Measurements from ENCODE around the gene ITGA2B. TPM values are rescaled to one million over a fixed set of nuclear protein-coding genes. Genes with fewer than 3 reads are reported as not detected.

ITGA2B gene
- total and polyA plus RNA-seq, 10 of the 15 experiments (the other 5 are each of a cell fraction or from before 2014, with no cell fraction given): 0.04 to 0.51 (median 0.21) TPM; not detected in 1

DNA sequence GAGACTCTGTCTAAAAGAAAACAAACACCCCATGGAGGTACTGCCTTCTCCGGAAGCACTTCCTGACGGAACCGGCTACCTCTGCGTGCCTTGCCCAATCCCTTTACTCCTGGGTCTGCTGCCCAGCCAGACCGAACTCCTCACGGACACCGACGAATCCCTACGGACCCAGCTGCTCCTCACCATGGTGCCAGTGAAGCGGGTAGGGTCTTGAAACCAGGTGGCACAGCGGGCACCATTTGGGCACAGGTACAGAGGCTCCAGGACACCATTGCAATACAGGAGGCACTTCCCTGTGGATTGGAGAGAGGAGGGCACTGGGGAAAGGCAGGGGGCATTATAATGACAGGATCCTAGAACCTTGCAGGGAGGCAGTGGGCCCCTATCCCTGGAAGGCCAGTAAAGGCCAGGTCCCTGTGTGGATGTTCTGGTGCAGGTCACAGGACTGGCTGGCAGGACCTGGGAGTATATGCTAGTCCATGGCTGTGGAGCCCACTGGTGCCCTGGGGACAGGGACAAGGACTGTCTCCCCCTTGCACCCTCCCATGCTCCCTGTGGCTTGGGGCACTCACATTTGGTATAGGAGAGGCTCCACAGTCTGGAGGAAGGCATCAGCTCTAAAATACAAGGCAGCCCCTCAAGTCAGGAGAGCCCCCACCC is 67.1 kb downstream of the ITGA2B start:
- ATAC-seq (no peak), FAIRE-seq (no peak), DNase-seq (ENCODE audit: low read depth, low spot score) (no peak)
- no peaks in the 10 kb centered on the region for H3K9me3 ChIP-seq (replicated peaks; ENCODE audit: control insufficient read depth, insufficient read depth, low read length)
- no TSS peak for BruUV-seq (replicated peaks)
- intact Hi-C loops (cut with micrococcal nuclease; ENCODE audit: unreplicated experiment): no loop called here
- RAD21 ChIA-PET (ENCODE audit: unreplicated experiment): interaction anchor here (2.0 kb wide), 1 partner anchor 113 kb away, joined by 4 read pairs; no protein-coding TSS in a partner anchor
- CTCF ChIA-PET: no interaction called here
- in situ Hi-C loops (cut with MboI): no loop called here
- no peak overlapping the region for H2AFZ ChIP-seq (ENCODE audit: control insufficient read depth, low read depth, low read length)
- no peak overlapping the region for H3K4me3 ChIP-seq
- POLR2A ChIA-PET: interaction anchor here (0.6 kb wide), 1 partner anchor 101 kb away, joined by 3 read pairs; no protein-coding TSS in a partner anchor
- TF ChIP-seq FOS (IDR thresholded peaks at IDR 0.05; ENCODE audit: borderline replicate concordance, extremely low read depth, insufficient read length) (no peak), SUZ12 (IDR thresholded peaks at IDR 0.05; ENCODE audit: unreplicated experiment) (no peak), CBFB (IDR thresholded peaks at IDR 0.05; ENCODE audit: low read depth) (no peak), CHD4 (IDR thresholded peaks at IDR 0.05) (no peak), CBX3 (IDR thresholded peaks at IDR 0.05; ENCODE audit: borderline replicate concordance, low read depth) (no peak), NRF1 (conservative IDR thresholded peaks at IDR 0.05; ENCODE audit: low read depth, low read length) (no peak), NFYB (IDR thresholded peaks at IDR 0.05; ENCODE audit: insufficient read depth, low read depth, low read length) (no peak), MEF2B (IDR thresholded peaks at IDR 0.05; ENCODE audit: partially characterized antibody, poor library complexity, severe bottlenecking) (no peak), NFIC (IDR thresholded peaks at IDR 0.05; ENCODE audit: low read depth, low read length) (no peak)
- TF ChIP-seq, protein P1, sequence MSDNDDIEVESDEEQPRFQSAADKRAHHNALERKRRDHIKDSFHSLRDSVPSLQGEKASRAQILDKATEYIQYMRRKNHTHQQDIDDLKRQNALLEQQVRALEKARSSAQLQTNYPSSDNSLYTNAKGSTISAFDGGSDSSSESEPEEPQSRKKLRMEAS (IDR thresholded peaks at IDR 0.05; ENCODE audit: low read depth, low read length): no peak
- TF ChIP-seq, protein P2, sequence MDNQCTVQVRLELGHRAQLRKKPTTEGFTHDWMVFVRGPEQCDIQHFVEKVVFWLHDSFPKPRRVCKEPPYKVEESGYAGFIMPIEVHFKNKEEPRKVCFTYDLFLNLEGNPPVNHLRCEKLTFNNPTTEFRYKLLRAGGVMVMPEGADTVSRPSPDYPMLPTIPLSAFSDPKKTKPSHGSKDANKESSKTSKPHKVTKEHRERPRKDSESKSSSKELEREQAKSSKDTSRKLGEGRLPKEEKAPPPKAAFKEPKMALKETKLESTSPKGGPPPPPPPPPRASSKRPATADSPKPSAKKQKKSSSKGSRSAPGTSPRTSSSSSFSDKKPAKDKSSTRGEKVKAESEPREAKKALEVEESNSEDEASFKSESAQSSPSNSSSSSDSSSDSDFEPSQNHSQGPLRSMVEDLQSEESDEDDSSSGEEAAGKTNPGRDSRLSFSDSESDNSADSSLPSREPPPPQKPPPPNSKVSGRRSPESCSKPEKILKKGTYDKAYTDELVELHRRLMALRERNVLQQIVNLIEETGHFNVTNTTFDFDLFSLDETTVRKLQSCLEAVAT (IDR thresholded peaks at IDR 0.05): no peak
- H3K36me3 ChIP-seq (ENCODE audit: control insufficient read depth in 2 of 2, insufficient read depth in 2 of 2, low read length in 1 of 2): peaks cover 8 to 19% of the 10 kb centered on the region in 2 experiments; a peak in 3 of 4 replicates
- no peak overlapping the region for H3K9ac ChIP-seq (ENCODE audit: control insufficient read depth, insufficient read depth, low read length)
- SMC1A ChIA-PET (ENCODE audit: uncharacterized antibody, unreplicated experiment): interaction anchor here (1.8 kb wide), 1 partner anchor 112 kb away, joined by 4 read pairs; no protein-coding TSS in a partner anchor
- no peaks in the 10 kb centered on the region for H4K20me1 ChIP-seq (ENCODE audit: control insufficient read depth, insufficient read depth)
- 93% methylated on average over 11 of the region's 11 CpGs for WGBS (ENCODE audit: insufficient coverage, insufficient replicate concordance, low lambda C conversion rate, missing lambda C conversion rate)
- H3K27ac ChIP-seq (ENCODE audit: control insufficient read depth, insufficient read depth): no peak overlapping the region
- H3K27me3 ChIP-seq (replicated peaks in 1 of 2; ENCODE audit: control insufficient read depth in 2 of 2, insufficient read depth in 2 of 2, low read length in 1 of 2): 0 out of 4 replicates have a peak, but pooled peaks cover 0 to under 1% of the 10 kb centered on the region in 2 experiments
- H3K79me2 ChIP-seq (ENCODE audit: control insufficient read depth, insufficient read depth, low read length): peaks cover 26% of the 10 kb centered on the region
- 0 out of 2 replicates have a peak, but pooled peaks cover 3% of the 10 kb centered on the region for H3K4me1 ChIP-seq (ENCODE audit: control insufficient read depth, insufficient read depth, low read length)
- H3K4me2 ChIP-seq (ENCODE audit: control insufficient read depth, insufficient read depth): no peak overlapping the region

Small RNAs within 50 kb of the gene (small RNA-seq; reads per million reads assigned to genes)
- gene RN7SL258P: not detected

Other genes with a start within 250 kb of the ITGA2B start
Only the 7 nearest of the 12 such genes appear.
- gene SLC4A1, start 121.5 kb downstream of the ITGA2B start, total RNA-seq (2014; rRNA removed): not detected in 2 replicates
- not detected in 2 replicates for gene SLC4A1, start 121.5 kb downstream of the ITGA2B start, total RNA-seq (2014; rRNA removed; fragmentation: Illumina TruSeq; extraction: Trizol)
- gene SLC4A1, start 121.5 kb downstream of the ITGA2B start, total RNA-seq (2021): not detected in 2 replicates
- gene SLC4A1, start 121.5 kb downstream of the ITGA2B start, polyA plus RNA-seq (2011; rRNA removed): not detected in 2 replicates
- gene SLC4A1, start 121.5 kb downstream of the ITGA2B start, polyA plus RNA-seq (2014; fragmentation: Illumina TruSeq; extraction: Trizol): not detected in 2 replicates
- gene SLC4A1, start 121.5 kb downstream of the ITGA2B start, polyA plus RNA-seq (2014; fragmentation: Nextera tagmentation; extraction: Ambion mirVana): not detected
- 0.03 and 0.04 TPM in 2 replicates for gene SLC4A1, start 121.5 kb downstream of the ITGA2B start, polyA plus RNA-seq (2014; rRNA removed)
- gene SLC4A1, start 121.5 kb downstream of the ITGA2B start, polyA plus RNA-seq (2016; fragmentation: Nextera tagmentation; extraction: Ambion mirVana): not detected
- not detected in 2 replicates for gene RUNDC3A, start 81.0 kb downstream of the ITGA2B start, total RNA-seq (2014; rRNA removed)
- not detected in 2 replicates for gene RUNDC3A, start 81.0 kb downstream of the ITGA2B start, total RNA-seq (2014; rRNA removed; fragmentation: Illumina TruSeq; extraction: Trizol)
- gene RUNDC3A, start 81.0 kb downstream of the ITGA2B start, total RNA-seq (2021): not detected in 2 replicates
- 0.07 TPM in 1 of 2 replicates, not detected in the other for gene RUNDC3A, start 81.0 kb downstream of the ITGA2B start, polyA plus RNA-seq (2011; rRNA removed)
- gene RUNDC3A, start 81.0 kb downstream of the ITGA2B start, polyA plus RNA-seq (2014; fragmentation: Illumina TruSeq; extraction: Trizol): not detected in 2 replicates
- gene RUNDC3A, start 81.0 kb downstream of the ITGA2B start, polyA plus RNA-seq (2014; fragmentation: Nextera tagmentation; extraction: Ambion mirVana): not detected
- gene RUNDC3A, start 81.0 kb downstream of the ITGA2B start, polyA plus RNA-seq (2014; rRNA removed): 0.36 TPM in 1 of 2 replicates, not detected in the other
- gene RUNDC3A, start 81.0 kb downstream of the ITGA2B start, polyA plus RNA-seq (2016; fragmentation: Nextera tagmentation; extraction: Ambion mirVana): under 1 TPM in 1 of 2 experiments, not detected in 1; 0.17 TPM
- gene SLC25A39, start 64.8 kb downstream of the ITGA2B start, total RNA-seq (2014; rRNA removed): 175 and 192 TPM in 2 replicates
- gene SLC25A39, start 64.8 kb downstream of the ITGA2B start, total RNA-seq (2014; rRNA removed; fragmentation: Illumina TruSeq; extraction: Trizol): 85.8 and 95.1 TPM in 2 replicates
- gene SLC25A39, start 64.8 kb downstream of the ITGA2B start, total RNA-seq (2021): 190 and 198 TPM in 2 replicates
- 27.2 and 62.1 TPM in 2 replicates for gene SLC25A39, start 64.8 kb downstream of the ITGA2B start, polyA plus RNA-seq (2011; rRNA removed)
- 21.0 and 108 TPM in 2 replicates for gene SLC25A39, start 64.8 kb downstream of the ITGA2B start, polyA plus RNA-seq (2014; fragmentation: Illumina TruSeq; extraction: Trizol)
- gene SLC25A39, start 64.8 kb downstream of the ITGA2B start, polyA plus RNA-seq (2014; fragmentation: Nextera tagmentation; extraction: Ambion mirVana): 1 to 10 TPM; 3.5 to 7.5 TPM
- 227 and 273 TPM in 2 replicates for gene SLC25A39, start 64.8 kb downstream of the ITGA2B start, polyA plus RNA-seq (2014; rRNA removed)
- gene SLC25A39, start 64.8 kb downstream of the ITGA2B start, polyA plus RNA-seq (2016; fragmentation: Nextera tagmentation; extraction: Ambion mirVana): 100 to 1,000 TPM; 242 to 270 TPM
- gene GRN, start 44.3 kb downstream of the ITGA2B start, total RNA-seq (2014; rRNA removed): 275 and 367 TPM in 2 replicates
- 64.5 and 85.4 TPM in 2 replicates for gene GRN, start 44.3 kb downstream of the ITGA2B start, total RNA-seq (2014; rRNA removed; fragmentation: Illumina TruSeq; extraction: Trizol)
- 361 and 389 TPM in 2 replicates for gene GRN, start 44.3 kb downstream of the ITGA2B start, total RNA-seq (2021)
- gene GRN, start 44.3 kb downstream of the ITGA2B start, polyA plus RNA-seq (2011; rRNA removed): 10.5 and 58.2 TPM in 2 replicates
- 30.9 and 120 TPM in 2 replicates for gene GRN, start 44.3 kb downstream of the ITGA2B start, polyA plus RNA-seq (2014; fragmentation: Illumina TruSeq; extraction: Trizol)
- 10 to 100 TPM; 22.3 to 33.2 TPM for gene GRN, start 44.3 kb downstream of the ITGA2B start, polyA plus RNA-seq (2014; fragmentation: Nextera tagmentation; extraction: Ambion mirVana)
- gene GRN, start 44.3 kb downstream of the ITGA2B start, polyA plus RNA-seq (2014; rRNA removed): 158 and 192 TPM in 2 replicates
- 100 to 1,000 TPM; 351 to 363 TPM for gene GRN, start 44.3 kb downstream of the ITGA2B start, polyA plus RNA-seq (2016; fragmentation: Nextera tagmentation; extraction: Ambion mirVana)
- gene FAM171A2, start 25.8 kb downstream of the ITGA2B start, total RNA-seq (2014; rRNA removed): 1.1 and 1.3 TPM in 2 replicates
- gene FAM171A2, start 25.8 kb downstream of the ITGA2B start, total RNA-seq (2014; rRNA removed; fragmentation: Illumina TruSeq; extraction: Trizol): 0.09 and 0.36 TPM in 2 replicates
- gene FAM171A2, start 25.8 kb downstream of the ITGA2B start, total RNA-seq (2021): 1.3 and 1.7 TPM in 2 replicates
- 0.04 and 0.18 TPM in 2 replicates for gene FAM171A2, start 25.8 kb downstream of the ITGA2B start, polyA plus RNA-seq (2011; rRNA removed)
- gene FAM171A2, start 25.8 kb downstream of the ITGA2B start, polyA plus RNA-seq (2014; fragmentation: Illumina TruSeq; extraction: Trizol): 0.13 TPM in 1 of 2 replicates, not detected in the other
- gene FAM171A2, start 25.8 kb downstream of the ITGA2B start, polyA plus RNA-seq (2014; fragmentation: Nextera tagmentation; extraction: Ambion mirVana): under 1 TPM in 1 of 2 experiments, not detected in 1; 0.09 TPM
- gene FAM171A2, start 25.8 kb downstream of the ITGA2B start, polyA plus RNA-seq (2014; rRNA removed): 0.82 and 1.1 TPM in 2 replicates
- under 1 TPM in 1 of 2 experiments, not detected in 1; 0.08 TPM for gene FAM171A2, start 25.8 kb downstream of the ITGA2B start, polyA plus RNA-seq (2016; fragmentation: Nextera tagmentation; extraction: Ambion mirVana)
- 16.0 and 16.8 TPM in 2 replicates for gene GPATCH8, start 113.8 kb upstream of the ITGA2B start, total RNA-seq (2014; rRNA removed)
- 17.9 and 21.8 TPM in 2 replicates for gene GPATCH8, start 113.8 kb upstream of the ITGA2B start, total RNA-seq (2014; rRNA removed; fragmentation: Illumina TruSeq; extraction: Trizol)
- gene GPATCH8, start 113.8 kb upstream of the ITGA2B start, total RNA-seq (2021): 36.6 and 38.5 TPM in 2 replicates
- gene GPATCH8, start 113.8 kb upstream of the ITGA2B start, polyA plus RNA-seq (2011; rRNA removed): 13.9 and 20.8 TPM in 2 replicates
- gene GPATCH8, start 113.8 kb upstream of the ITGA2B start, polyA plus RNA-seq (2014; fragmentation: Illumina TruSeq; extraction: Trizol): 31.4 and 33.7 TPM in 2 replicates
- gene GPATCH8, start 113.8 kb upstream of the ITGA2B start, polyA plus RNA-seq (2014; fragmentation: Nextera tagmentation; extraction: Ambion mirVana): 10 to 100 TPM; 11.7 to 18.2 TPM
- gene GPATCH8, start 113.8 kb upstream of the ITGA2B start, polyA plus RNA-seq (2014; rRNA removed): 21.7 and 23.0 TPM in 2 replicates
- 10 to 100 TPM; 43.3 to 45.1 TPM for gene GPATCH8, start 113.8 kb upstream of the ITGA2B start, polyA plus RNA-seq (2016; fragmentation: Nextera tagmentation; extraction: Ambion mirVana)
- 1.0 and 1.5 TPM in 2 replicates for gene FZD2, start 167.8 kb upstream of the ITGA2B start, total RNA-seq (2014; rRNA removed)
- gene FZD2, start 167.8 kb upstream of the ITGA2B start, total RNA-seq (2014; rRNA removed; fragmentation: Illumina TruSeq; extraction: Trizol): 0.41 and 0.63 TPM in 2 replicates
- gene FZD2, start 167.8 kb upstream of the ITGA2B start, total RNA-seq (2021): 4.2 and 4.3 TPM in 2 replicates
- 0.33 and 0.67 TPM in 2 replicates for gene FZD2, start 167.8 kb upstream of the ITGA2B start, polyA plus RNA-seq (2011; rRNA removed)
- gene FZD2, start 167.8 kb upstream of the ITGA2B start, polyA plus RNA-seq (2014; fragmentation: Illumina TruSeq; extraction: Trizol): 0.11 and 0.21 TPM in 2 replicates
- gene FZD2, start 167.8 kb upstream of the ITGA2B start, polyA plus RNA-seq (2014; fragmentation: Nextera tagmentation; extraction: Ambion mirVana): under 1 TPM in 1 of 2 experiments, not detected in 1; 0.09 TPM
- 4.0 and 4.9 TPM in 2 replicates for gene FZD2, start 167.8 kb upstream of the ITGA2B start, polyA plus RNA-seq (2014; rRNA removed)
- gene FZD2, start 167.8 kb upstream of the ITGA2B start, polyA plus RNA-seq (2016; fragmentation: Nextera tagmentation; extraction: Ambion mirVana): under 1 TPM; 0.25 to 0.29 TPM

Measured in GM12878 (cell line).